DMS79 (cell line): ENCODE measurements around the gene RUNX2.
"Not testable (repeated sequence)": the region's sequence is repeated elsewhere in the genome, so short reads cannot be mapped to it uniquely, and the experiment has no call there.

Experiments used
- DNase-seq: peaks from one replicate; lab custom pipeline; 2025; lab: John Stamatoyannopoulos, UW

The RUNX2 gene

DNA sequence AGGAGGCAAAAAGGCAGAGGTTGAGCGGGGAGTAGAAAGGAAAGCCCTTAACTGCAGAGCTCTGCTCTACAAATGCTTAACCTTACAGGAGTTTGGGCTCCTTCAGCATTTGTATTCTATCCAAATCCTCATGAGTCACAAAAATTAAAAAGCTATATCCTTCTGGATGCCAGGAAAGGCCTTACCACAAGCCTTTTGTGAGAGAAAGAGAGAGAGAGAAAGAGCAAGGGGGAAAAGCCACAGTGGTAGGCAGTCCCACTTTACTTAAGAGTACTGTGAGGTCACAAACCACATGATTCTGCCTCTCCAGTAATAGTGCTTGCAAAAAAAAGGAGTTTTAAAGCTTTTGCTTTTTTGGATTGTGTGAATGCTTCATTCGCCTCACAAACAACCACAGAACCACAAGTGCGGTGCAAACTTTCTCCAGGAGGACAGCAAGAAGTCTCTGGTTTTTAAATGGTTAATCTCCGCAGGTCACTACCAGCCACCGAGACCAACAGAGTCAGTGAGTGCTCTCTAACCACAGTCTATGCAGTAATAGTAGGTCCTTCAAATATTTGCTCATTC is at the start of gene RUNX2:
Gene RUNX2 (plus strand): TSS at position 375 of the 567 bp plus-strand sequence. CDS start 397 bp downstream, outside the sequence.
- no peak for DNase-seq

DNA sequence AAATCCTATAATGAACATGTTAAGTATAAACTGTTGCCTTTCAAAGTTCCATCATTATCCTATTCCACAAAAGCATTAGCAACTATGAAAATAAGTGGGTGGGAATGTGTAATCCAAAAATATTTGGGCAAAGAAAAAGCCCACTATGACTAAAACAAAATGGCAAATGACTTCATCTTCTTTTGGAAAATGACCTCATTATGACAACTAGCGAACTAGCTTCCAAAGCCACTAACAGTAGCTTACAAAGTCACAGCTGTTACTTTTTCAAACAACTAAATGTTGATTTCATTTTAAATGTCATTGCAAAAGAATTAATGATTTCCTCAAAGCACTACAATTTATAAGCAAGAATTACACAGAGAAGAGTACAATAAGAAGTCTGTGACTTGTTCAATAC is 49.8 kb upstream of the RUNX2 start:
- no peak for DNase-seq

- not testable (repeated sequence) for DNase-seq
Measured at GRCh38 chr6:45286707-45287106, 41.4 kb upstream of the RUNX2 start.

- no peak for DNase-seq
Measured at GRCh38 chr6:45289751-45290514, 38.2 kb upstream of the RUNX2 start.

- DNase-seq, result no peak
Measured at GRCh38 chr6:45293306-45293705, 34.8 kb upstream of the RUNX2 start.

DNA sequence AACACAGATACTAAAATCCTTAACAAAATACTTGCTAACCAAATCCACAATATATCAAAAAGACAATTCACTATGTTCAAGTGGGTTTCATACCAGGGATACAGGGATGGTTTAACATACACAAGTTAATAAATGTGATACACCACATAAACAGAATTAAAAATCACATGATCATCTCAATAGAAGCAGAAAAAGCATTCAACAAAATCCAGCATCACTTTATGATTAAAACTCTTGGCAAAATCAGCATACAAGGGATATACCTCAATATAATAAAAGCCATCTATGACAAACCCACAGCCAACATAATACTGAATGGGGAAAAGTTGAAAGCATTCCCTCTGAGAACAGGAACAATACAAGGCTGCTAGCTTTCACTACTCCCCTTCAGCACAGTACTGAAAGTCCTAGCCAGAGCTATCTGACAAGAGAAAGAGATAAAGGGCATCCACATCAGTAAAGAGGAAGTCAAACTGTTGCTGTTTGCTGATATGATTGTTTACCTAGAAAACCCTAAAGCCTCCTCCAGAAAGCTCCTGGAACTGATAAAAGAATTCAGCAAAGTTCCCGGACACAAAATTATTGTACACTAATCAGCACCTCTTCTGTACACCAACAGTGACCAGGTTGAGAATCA is 33.9 kb upstream of the RUNX2 start:
- not testable (repeated sequence) for DNase-seq

GRCh38 chr6:45297320-45297719 is 30.8 kb upstream of the RUNX2 start:
- DNase-seq, result no peak

DNA sequence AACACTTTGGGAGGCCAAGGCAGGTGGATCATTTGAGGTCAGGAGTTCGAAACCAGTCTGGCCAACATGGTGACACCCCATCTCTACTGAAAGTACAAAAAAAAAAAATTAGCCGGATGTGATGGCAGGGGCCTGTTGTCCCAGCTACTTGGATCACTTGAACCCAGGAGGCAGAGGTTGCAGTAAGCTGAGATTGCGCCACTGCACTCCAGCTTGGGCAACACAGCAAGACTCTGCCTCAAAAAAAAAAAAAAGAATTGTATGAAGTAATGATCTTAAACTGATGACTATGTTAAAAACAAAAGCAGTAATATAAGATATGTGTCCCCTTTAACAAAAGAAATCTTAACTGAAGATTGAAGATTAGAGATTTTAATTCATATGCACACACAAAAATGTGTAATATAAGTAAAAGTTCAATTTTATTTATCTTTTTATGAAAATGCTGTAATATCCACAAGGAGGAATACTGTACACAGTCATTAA is 29.0 kb upstream of the RUNX2 start:
- no peak for DNase-seq

- no peak for DNase-seq
Measured at GRCh38 chr6:45300736-45301135, 27.4 kb upstream of the RUNX2 start.

DNA sequence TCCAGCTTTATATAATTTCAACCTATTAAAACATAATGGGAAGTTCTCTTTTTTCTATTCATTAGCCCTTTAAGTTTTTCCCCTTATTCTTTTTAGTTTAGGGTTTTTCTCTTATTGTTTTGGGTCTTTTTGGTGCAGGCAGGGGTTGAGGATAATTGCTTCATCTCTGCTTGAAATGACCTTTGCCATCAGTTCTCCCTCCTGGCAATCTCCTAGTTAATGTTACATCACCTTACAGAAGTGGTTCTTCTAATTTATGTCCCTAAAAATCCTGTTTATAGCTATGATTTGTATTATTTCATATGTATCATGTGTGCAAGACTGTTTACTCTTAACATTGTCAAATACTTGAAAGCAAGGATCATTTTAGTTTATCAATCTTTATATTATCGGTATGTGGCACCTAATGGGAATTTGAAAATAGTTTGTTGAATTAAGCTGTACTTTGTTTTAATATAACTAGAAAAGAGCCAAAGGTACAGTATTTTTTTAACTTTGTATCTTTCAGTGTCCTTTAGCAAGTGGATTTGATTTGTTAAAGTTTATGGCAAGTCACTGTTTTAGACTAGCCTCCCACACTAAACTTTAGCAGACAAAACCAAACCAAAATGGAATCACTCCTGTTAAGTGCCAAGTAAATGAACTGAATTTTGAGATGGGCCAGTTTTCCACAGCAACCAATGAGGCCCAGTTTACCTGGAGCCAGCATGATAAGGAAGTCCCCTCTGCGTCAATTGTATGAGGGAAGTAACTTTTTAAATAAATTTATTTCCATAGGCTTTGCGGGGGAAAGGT is 26.6 kb upstream of the RUNX2 start:
- no peak for DNase-seq

DNA sequence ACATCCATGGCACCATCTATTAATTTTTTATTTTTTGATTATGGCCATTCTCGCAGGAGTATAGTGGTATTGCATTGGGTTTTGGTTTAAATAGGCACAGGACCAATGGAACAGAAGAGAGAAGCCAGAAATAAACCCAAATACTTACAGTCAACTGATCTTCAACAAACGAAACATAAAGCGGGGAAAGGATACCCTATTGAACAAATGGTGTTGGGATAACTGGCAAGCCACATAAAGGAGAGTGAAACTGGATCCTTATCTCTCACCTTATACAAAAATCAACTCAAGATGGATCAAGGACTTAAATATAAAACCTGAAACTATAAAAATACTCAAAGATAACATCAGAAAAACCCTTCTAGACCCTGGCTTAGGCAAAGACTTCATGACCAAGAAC is 25.3 kb upstream of the RUNX2 start:
- DNase-seq, result no peak

DNA sequence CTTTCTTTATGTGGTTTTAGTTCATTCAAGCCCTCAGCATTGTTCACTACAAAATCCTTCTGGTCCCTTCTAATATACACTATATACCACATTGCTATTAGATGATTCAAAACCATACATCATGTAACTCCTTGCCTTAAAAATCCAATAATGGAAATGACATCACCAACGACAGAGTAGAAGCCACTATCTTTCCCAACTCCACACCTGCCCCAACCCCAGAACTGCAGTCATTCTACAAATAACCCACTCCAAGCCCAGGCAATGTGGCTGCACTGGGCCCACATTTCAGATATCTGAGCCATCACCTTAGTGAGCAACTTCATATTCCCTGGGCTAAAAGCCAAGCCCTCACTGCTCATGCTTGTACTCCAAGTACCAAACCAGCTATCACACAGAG is 22.6 kb upstream of the RUNX2 start:
- DNase-seq, result no peak

- DNase-seq, result no peak
Measured at GRCh38 chr6:45310118-45310788, 17.9 kb upstream of the RUNX2 start.

DNA sequence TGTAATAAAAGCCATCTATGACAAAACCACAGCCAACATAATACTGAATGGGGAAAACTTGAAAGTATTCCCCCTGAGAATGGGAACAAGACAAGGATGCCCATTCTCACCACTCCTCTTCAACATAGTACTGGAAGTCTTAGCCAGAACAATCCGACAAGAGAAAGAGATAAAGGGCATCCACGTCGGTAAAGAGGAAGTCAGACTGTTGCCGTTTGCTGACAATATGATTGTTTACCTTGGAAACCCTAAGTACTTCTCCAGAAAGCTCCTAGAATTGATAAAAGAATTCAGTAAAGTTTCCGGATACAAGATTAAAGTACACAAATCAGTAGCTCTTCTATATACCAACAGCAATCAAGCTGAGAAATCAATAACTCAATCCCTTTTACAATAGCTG is 14.0 kb upstream of the RUNX2 start:
- DNase-seq, result no peak

GRCh38 chr6:45320349-45320748 is 7.8 kb upstream of the RUNX2 start:
- DNase-seq, result no peak

GRCh38 chr6:45323656-45324224 is 4.4 kb upstream of the RUNX2 start:
- no peak for DNase-seq

- DNase-seq, result no peak
Measured at GRCh38 chr6:45326698-45327417, 1.3 kb upstream of the RUNX2 start.

DNA sequence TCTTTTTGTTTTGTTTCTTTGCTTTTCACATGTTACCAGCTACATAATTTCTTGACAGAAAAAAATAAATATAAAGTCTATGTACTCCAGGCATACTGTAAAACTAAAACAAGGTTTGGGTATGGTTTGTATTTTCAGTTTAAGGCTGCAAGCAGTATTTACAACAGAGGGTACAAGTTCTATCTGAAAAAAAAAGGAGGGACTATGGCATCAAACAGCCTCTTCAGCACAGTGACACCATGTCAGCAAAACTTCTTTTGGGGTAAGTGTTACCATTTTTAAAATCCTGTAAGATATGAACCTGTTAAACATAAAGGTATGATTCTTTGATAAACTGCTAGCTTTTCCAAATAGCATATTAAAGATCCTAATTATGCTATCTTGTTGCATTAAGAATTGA is 393 bp downstream of the RUNX2 start:
- DNase-seq, result no peak

DNA sequence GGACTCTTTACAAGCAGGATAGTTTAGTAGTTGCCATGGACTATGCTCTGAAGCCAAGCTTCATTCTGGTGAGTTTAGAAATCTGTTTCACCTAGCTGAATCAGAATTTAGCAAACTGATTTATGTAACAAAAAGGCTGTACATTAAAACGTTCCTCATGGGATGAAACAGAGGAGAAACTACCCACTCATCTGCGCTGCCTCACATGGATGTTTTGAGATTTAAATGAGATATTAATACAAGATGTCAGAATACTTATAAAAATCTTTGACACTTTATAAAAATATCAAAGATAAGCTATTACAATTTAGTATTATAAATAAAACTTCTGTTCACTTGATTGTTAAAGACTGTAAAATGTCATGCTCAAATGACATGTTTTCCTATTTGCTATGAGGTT is 16.8 kb downstream of the RUNX2 start:
- DNase-seq, result no peak

GRCh38 chr6:45350186-45350710 is 22.1 kb downstream of the RUNX2 start:
- no peak for DNase-seq

- no peak for DNase-seq
Measured at GRCh38 chr6:45351076-45351475, 22.9 kb downstream of the RUNX2 start.
